ENCODE data around the gene PARVB. TPM values are rescaled to one million over a fixed set of nuclear protein-coding genes. Genes with fewer than 3 reads are reported as not detected.

The PARVB gene
- total and polyA plus RNA-seq, 2 of the 8 experiments (the other 6 are each of a cell fraction or from before 2014, with no cell fraction given) = 14.5 to 18.6 TPM

DNA sequence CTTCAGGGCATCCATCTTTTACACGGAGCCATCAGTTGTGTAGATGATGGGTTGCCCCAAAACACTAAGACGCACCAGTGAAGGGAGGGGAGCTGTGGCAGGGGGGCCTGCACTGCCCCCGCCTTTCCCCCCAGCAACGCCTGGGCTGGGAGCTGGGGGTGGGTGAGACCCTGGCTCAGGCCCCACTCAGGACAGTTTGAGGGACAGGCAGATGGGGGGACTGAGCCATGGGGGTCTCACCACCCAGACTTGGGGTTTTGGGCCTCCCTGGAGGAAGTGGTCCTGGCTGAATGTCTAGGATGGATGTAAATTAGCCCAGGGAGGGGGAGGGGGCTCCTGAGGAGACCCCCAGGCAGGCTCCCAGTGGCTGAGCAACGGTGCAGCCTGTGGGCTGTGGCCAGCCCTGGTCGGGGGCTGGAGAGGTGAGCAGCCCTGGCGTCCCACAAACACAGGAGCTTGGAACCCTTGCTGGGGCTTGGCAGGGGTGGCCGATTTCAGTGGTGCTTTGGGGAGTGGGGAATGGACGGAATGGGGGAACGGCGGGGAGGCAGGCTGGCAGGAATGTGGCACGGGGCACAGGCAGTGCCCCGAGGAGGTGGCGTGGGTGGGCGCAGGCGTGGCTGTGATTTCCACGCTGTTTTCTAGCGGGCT, 6.1 kb downstream of the PARVB start:
- Histone ChIP-seq H3K27ac (ENCODE audit: low read depth, low read length) (no peak overlapping the region), H2BK5ac (ENCODE audit: low read depth, low read length) (no peak overlapping the region), H3K79me2 (ENCODE audit: control insufficient read depth in 1 of 2, insufficient read depth in 2 of 2, low read length in 2 of 2) (no peaks in the 10 kb centered on the region), H3K4ac (replicated peaks; ENCODE audit: insufficient read length, low read depth, low read length) (no peak overlapping the region), H4K20me1 (replicated peaks in 1 of 2; ENCODE audit: control insufficient read depth in 1 of 2, insufficient read depth in 2 of 2, low read length in 2 of 2) (no peaks in the 10 kb centered on the region), H3K56ac (replicated peaks; ENCODE audit: insufficient read length, low read depth, low read length) (no peak overlapping the region), H2BK20ac (ENCODE audit: low read length) (no peak overlapping the region), H3K23ac (ENCODE audit: insufficient read length) (no peak overlapping the region), H3K9ac (replicated peaks in 1 of 4; ENCODE audit: extremely low read depth in 1 of 4, low read depth in 3 of 4, low read length in 3 of 4) (no peak overlapping the region), H4K5ac (ENCODE audit: insufficient read length, low read depth, low read length) (no peak overlapping the region), H2BK15ac (ENCODE audit: low read length) (no peak overlapping the region), H4K91ac (replicated peaks; ENCODE audit: insufficient read length, low read length) (no peak overlapping the region), H3K4me1 (replicated peaks in 1 of 4; ENCODE audit: control insufficient read depth in 3 of 4, insufficient read depth in 4 of 4, low read length in 3 of 4) (peaks cover 0 to 7% (median 0%) of the 10 kb centered on the region in 4 experiments; a peak in 1 of 7 replicates), H3K23me2 (ENCODE audit: low read depth, low read length) (no peaks in the 10 kb centered on the region), H3K14ac (ENCODE audit: insufficient read length) (no peak overlapping the region), H2BK120ac (replicated peaks; ENCODE audit: low read depth, low read length) (no peak overlapping the region), H3K36me3 (ENCODE audit: control insufficient read depth in 2 of 4, insufficient read depth in 4 of 4, low read length in 3 of 4) (no peaks in the 10 kb centered on the region), H3K9me3 (ENCODE audit: insufficient read depth in 2 of 2, low read depth in 1 of 2, low read length in 1 of 2) (no peaks in the 10 kb centered on the region), H3K27me3 (replicated peaks in 1 of 4; ENCODE audit: control insufficient read depth in 3 of 4, extremely low read depth in 1 of 4, insufficient read depth in 3 of 4, low read length in 3 of 4) (0 out of 7 replicates have a peak, but pooled peaks cover 0 to 2% (median 0%) of the 10 kb centered on the region in 4 experiments), H3K4me3 (ENCODE audit: extremely low read depth in 1 of 4, insufficient read depth in 2 of 4, low read depth in 3 of 4, low read length in 4 of 4) (no peak overlapping the region), H2BK12ac (ENCODE audit: low read depth, low read length) (no peak overlapping the region), H3K4me2 (ENCODE audit: insufficient read depth in 1 of 2, low read depth in 2 of 2, low read length in 2 of 2) (no peak overlapping the region), H3K79me1 (ENCODE audit: low read depth, low read length) (no peaks in the 10 kb centered on the region; the same call in 1 of the 2 replicates), H2AK5ac (ENCODE audit: low read depth, low read length) (no peak overlapping the region), H4K8ac (ENCODE audit: extremely low read depth, insufficient read depth, low read length) (no peak overlapping the region), H2AFZ (ENCODE audit: low read length) (no peak overlapping the region), H3K18ac (ENCODE audit: extremely low read depth, low read length) (no peak overlapping the region)
- CTCF ChIA-PET (ENCODE audit: partially characterized antibody) = interaction anchor here (0.5 to 1.1 kb wide), 6 partner anchors 16 to 597 kb away, joined by 3 read pairs; no protein-coding TSS in a partner anchor
- FAIRE-seq (no peak), DNase-seq (ENCODE audit: low read depth in 1 of 2, low spot score in 2 of 2) (no peak)
- 97% methylated on average over 18 of the region's 18 CpGs; no CpG with 5 or more reads in 1 of the 2 experiments for WGBS, 2 experiments (ENCODE audit: extremely low coverage in 1 of 2, insufficient coverage in 1 of 2, insufficient read length in 1 of 2, insufficient replicate concordance in 2 of 2, low coverage in 1 of 2, low lambda C conversion rate in 2 of 2, missing lambda C conversion rate in 1 of 2)
- TF ChIP-seq NRF1 (IDR thresholded peaks at IDR 0.05; ENCODE audit: low read depth, low read length) (no peak), CHD2 (IDR thresholded peaks at IDR 0.05; ENCODE audit: low read length) (no peak), JUN (IDR thresholded peaks at IDR 0.05; ENCODE audit: low read depth, low read length) (no peak), YY1 (IDR thresholded peaks at IDR 0.05; ENCODE audit: low read depth, low read length) (no peak), HDAC2 (IDR thresholded peaks at IDR 0.05; ENCODE audit: borderline replicate concordance in 1 of 2, low read depth in 2 of 2, low read length in 2 of 2) (no peak), HDAC6 (IDR thresholded peaks at IDR 0.05; ENCODE audit: low read depth, low read length) (no peak), SIX5 (IDR thresholded peaks at IDR 0.05; ENCODE audit: low read depth, low read length) (no peak), TCF12 (IDR thresholded peaks at IDR 0.05; ENCODE audit: low read depth, low read length) (no peak), BACH1 (IDR thresholded peaks at IDR 0.05; ENCODE audit: low read length) (no peak), POLR2AphosphoS5 (IDR thresholded peaks at IDR 0.05; ENCODE audit: low read depth, low read length) (no peak)
- POLR2A ChIA-PET (ENCODE audit: partially characterized antibody) = no interaction called here
